ENCODE results near the gene TCF25. TPM values are rescaled to one million over a fixed set of nuclear protein-coding genes. Genes with fewer than 3 reads are reported as not detected.

TCF25 gene
- total and polyA plus RNA-seq, 3 donors from 2014 or later: 225 to 345 (median 334) TPM

GRCh38 chr16:89921131-89921701 is 47.8 kb downstream of the TCF25 start:
- no peaks in the 10 kb centered on the region for H3K36me3 ChIP-seq (ENCODE audit: low read depth, missing control alignments)
- DNase-seq: no peak
- TF ChIP-seq, protein P1, sequence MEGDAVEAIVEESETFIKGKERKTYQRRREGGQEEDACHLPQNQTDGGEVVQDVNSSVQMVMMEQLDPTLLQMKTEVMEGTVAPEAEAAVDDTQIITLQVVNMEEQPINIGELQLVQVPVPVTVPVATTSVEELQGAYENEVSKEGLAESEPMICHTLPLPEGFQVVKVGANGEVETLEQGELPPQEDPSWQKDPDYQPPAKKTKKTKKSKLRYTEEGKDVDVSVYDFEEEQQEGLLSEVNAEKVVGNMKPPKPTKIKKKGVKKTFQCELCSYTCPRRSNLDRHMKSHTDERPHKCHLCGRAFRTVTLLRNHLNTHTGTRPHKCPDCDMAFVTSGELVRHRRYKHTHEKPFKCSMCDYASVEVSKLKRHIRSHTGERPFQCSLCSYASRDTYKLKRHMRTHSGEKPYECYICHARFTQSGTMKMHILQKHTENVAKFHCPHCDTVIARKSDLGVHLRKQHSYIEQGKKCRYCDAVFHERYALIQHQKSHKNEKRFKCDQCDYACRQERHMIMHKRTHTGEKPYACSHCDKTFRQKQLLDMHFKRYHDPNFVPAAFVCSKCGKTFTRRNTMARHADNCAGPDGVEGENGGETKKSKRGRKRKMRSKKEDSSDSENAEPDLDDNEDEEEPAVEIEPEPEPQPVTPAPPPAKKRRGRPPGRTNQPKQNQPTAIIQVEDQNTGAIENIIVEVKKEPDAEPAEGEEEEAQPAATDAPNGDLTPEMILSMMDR (IDR thresholded peaks at IDR 0.05): no peak
- no peak for TF ChIP-seq POLR2A (IDR thresholded peaks at IDR 0.05)
- H3K4me1 ChIP-seq: peaks cover 37% of the 10 kb centered on the region
- no peaks in the 10 kb centered on the region for H3K27me3 ChIP-seq
- 47 to 68% methylated on average over 5 to 14 of the region's 14 CpGs for WGBS, 2 donors
- H3K27ac ChIP-seq: peak overlapping the region in 1 of 2 donors; percentile 33
- intact Hi-C loops (cut with DNase I; ENCODE audit: low total_unique reads): no loop called here
- H3K9me3 ChIP-seq: no peaks in the 10 kb centered on the region
- no peak overlapping the region for H3K4me3 ChIP-seq

GRCh38 chr16:89921702-89922476 is 48.5 kb downstream of the TCF25 start:
- Histone ChIP-seq H3K9me3 (no peaks in the 10 kb centered on the region), H3K27ac (peak overlapping the region; percentile 45 to 69), H3K4me3 (peak overlapping the region; percentile 44 to 47), H3K36me3 (ENCODE audit: low read depth, missing control alignments) (no peaks in the 10 kb centered on the region), H3K4me1 (peaks cover 37% of the 10 kb centered on the region), H3K27me3 (no peaks in the 10 kb centered on the region)
- WGBS, 2 donors: 10 to 14% methylated on average over 11 to 22 of the region's 22 CpGs
- no peak for TF ChIP-seq POLR2A (IDR thresholded peaks at IDR 0.05)
- TF ChIP-seq, protein P1 (IDR thresholded peaks at IDR 0.05): no peak
- peak; percentile 72 for DNase-seq
- intact Hi-C loops (cut with DNase I; ENCODE audit: low total_unique reads): no loop called here

- Histone ChIP-seq H3K4me3 (peak overlapping the region; percentile 44 to 47), H3K4me1 (peaks cover 37% of the 10 kb centered on the region), H3K9me3 (no peaks in the 10 kb centered on the region), H3K27ac (peak overlapping the region; percentile 53 to 69), H3K27me3 (no peaks in the 10 kb centered on the region), H3K36me3 (ENCODE audit: low read depth, missing control alignments) (no peaks in the 10 kb centered on the region)
- DNase-seq: peak; percentile 81
- 0 to 1% methylated on average over 1 to 31 of the region's 31 CpGs for WGBS, 2 donors
- intact Hi-C loops (cut with DNase I; ENCODE audit: low total_unique reads): no loop called here
- TF ChIP-seq, protein P1 (IDR thresholded peaks at IDR 0.05): no peak
Measured at GRCh38 chr16:89922477-89922883, 49.1 kb downstream of the TCF25 start.

- peak; percentile 77 for DNase-seq
- TF ChIP-seq, protein P1 (IDR thresholded peaks at IDR 0.05): no peak
- no peak for TF ChIP-seq POLR2A (IDR thresholded peaks at IDR 0.05)
- no peaks in the 10 kb centered on the region for H3K9me3 ChIP-seq
- H3K27me3 ChIP-seq: no peaks in the 10 kb centered on the region
- peak within 1 kb of the TSS; percentile 44 to 47 for H3K4me3 ChIP-seq
- intact Hi-C loops (cut with DNase I; ENCODE audit: low total_unique reads): no loop called here
- peak within 1 kb of the TSS; percentile 53 to 69 for H3K27ac ChIP-seq
- H3K4me1 ChIP-seq: peaks cover 31% of the 10 kb centered on the region
- no peaks in the 10 kb centered on the region for H3K36me3 ChIP-seq (ENCODE audit: low read depth, missing control alignments)
- 0% methylated on average over 3 to 41 of the region's 88 CpGs for WGBS, 2 donors
Measured at GRCh38 chr16:89922884-89923639, 49.7 kb downstream of the TCF25 start, which contains the start of gene TUBB3. Gene TUBB3, plus strand, starts transcription at chr16:89923342. Its CDS starts 60 bp downstream, at chr16:89923402.

Measured in testis (tissue), 3 donors.